Transverse colon (tissue), 4 donors: ENCODE results near the gene MKLN1. TPM values are rescaled to one million over a fixed set of nuclear protein-coding genes. Genes with fewer than 3 reads are reported as not detected.

ENCODE experiments used
- DNase-seq: peaks from one replicate; pipeline ENCODE4 v3.0.0-alpha.2; 2019
- H3K27ac ChIP-seq, 4 donors: fragments of 200-600 bp; sonication (generic); 2 replicates each; pipeline ENCODE4 v1.5.1; 2016 to 2018; ENCODE audit warnings: inconsistent platforms in 4 of 4
- H3K27me3 ChIP-seq: fragments of 200-600 bp; sonication (generic); 2 replicates; pipeline ENCODE4 v1.5.1; 2017; ENCODE audit warnings: inconsistent platforms
- H3K36me3 ChIP-seq, 4 donors: fragments of 200-600 bp; sonication (generic); 2 replicates each; pipeline ENCODE4 v1.5.1; 2017 to 2019; ENCODE audit warnings: inconsistent platforms in 4 of 4
- H3K4me1 ChIP-seq, 4 donors: fragments of 200-600 bp; sonication (generic); 2 replicates each; pipeline ENCODE4 v1.5.1; 2017 to 2020; ENCODE audit warnings: inconsistent platforms in 4 of 4
- H3K4me3 ChIP-seq, 4 donors: fragments of 200-600 bp; sonication (generic); 1 replicate in 1 of 4; 2 replicates in 3 of 4; pipeline versions ENCODE4 v1.5.1 to v1.6.1; 2017 to 2019; ENCODE audit warnings: inconsistent platforms in 4 of 4
- H3K9me3 ChIP-seq, 2 donors: fragments of 200-600 bp; sonication (generic); 2 replicates each; pipeline ENCODE4 v1.5.1; 2017 to 2019; ENCODE audit warnings: inconsistent platforms in 2 of 2
- EP300 ChIP-seq: sonication (generic); formaldehyde crosslinking; IDR thresholded peaks from one replicate; pipeline ENCODE4 v1.6.1; 2017; ENCODE audit warnings: antibody characterized with exemption, low read depth
- POLR2A ChIP-seq: fragments of 450-650 bp; IDR thresholded peaks from one replicate; pipeline ENCODE4 v1.6.1; 2016; ENCODE audit warnings: antibody characterized with exemption, mild to moderate bottlenecking, moderate library complexity
- POLR2AphosphoS5 ChIP-seq, 3 donors: sonication (generic); formaldehyde crosslinking; IDR thresholded peaks; one replicate each; pipeline ENCODE4 v1.6.1; 2016; ENCODE audit warnings: antibody characterized with exemption in 3 of 3
- WGBS, 2 donors: methylation state at CpG; one replicate each; pipeline ENCODE4 v1.1.5; 2018; ENCODE audit warnings: low coverage in 1 of 2; 5-methylcytosine and 5-hydroxymethylcytosine counted together
- in situ Hi-C, 4 donors: fragments of 200-750 bp; cut with MboI; loops; one replicate each; pipeline versions ENCODE4 v1.15.0 to v1.15.1; 2017; ENCODE audit warnings: low sequenced_read_pairs in 3 of 4, low pct_ligation_motif_present in 1 of 4, low pct_unique_long_range_greater_than_20kb in 1 of 4
- intact Hi-C: fragments of 100-400 bp; cut with DNase I; formaldehyde crosslinking; loops from one replicate; pipeline ENCODE4 v1.15.1; 2023; ENCODE audit warnings: low total_unique reads
- total RNA-seq, 4 donors: library from RNA; depleted of rRNA; stranded (reverse); fragments of >200 nt; gene quantifications; one replicate each; pipeline ENCODE4 v1.1.0, GENCODE V29; 2016
- TF ChIP-seq, protein P1 (sequence below), 5 experiments: fragments of 200-600 bp in 3 of 5; fragments of 450-650 bp in 2 of 5; sonication (generic) in 3 of 5; IDR thresholded peaks; 1 replicate in 2 of 5; 2 replicates in 3 of 5; pipeline ENCODE4 v1.5.1; 2016 to 2017; ENCODE audit warnings: antibody characterized with exemption in 5 of 5, inconsistent platforms in 3 of 5, mild to moderate bottlenecking in 2 of 5, moderate library complexity in 1 of 5

MKLN1 gene
- total RNA-seq, 4 donors from 2014 or later, result 30.7 to 87.0 (median 48.6) TPM

DNA sequence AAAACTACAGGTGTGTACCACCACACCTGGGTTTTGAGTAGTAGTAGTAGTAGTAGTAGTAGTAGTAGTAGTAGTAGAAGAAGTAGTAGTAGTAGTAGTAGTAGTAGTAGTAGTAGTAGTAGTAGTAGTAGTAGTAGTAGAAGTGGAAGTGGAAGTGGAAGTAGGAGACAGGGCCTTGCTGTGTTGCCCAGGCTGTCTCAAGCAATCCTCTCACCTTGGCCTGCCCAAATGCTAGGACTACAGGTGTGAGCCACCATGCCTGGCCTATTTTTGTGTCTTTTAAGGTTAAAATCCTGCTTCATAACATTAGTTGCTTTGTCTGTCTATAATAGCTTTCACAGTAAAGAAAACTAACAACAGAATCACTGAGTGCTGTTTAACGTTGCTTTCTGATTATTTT is 117.0 kb downstream of the MKLN1 start:
- 60 to 94% methylated on average over 1 of the region's 1 CpG for WGBS, 2 donors
- Histone ChIP-seq H3K9me3 (no peaks in the 10 kb centered on the region), H3K4me3 (no peak overlapping the region), H3K4me1 (no peaks in the 10 kb centered on the region), H3K27me3 (no peaks in the 10 kb centered on the region), H3K27ac (no peak overlapping the region), H3K36me3 (peaks cover 0 to 16% (median 2%) of the 10 kb centered on the region in 4 donors)
- intact Hi-C loops (no loop called here), in situ Hi-C loops (loop anchor here in 1 of 4 donors (25.0 kb wide), 1 partner anchor 582 kb away; no protein-coding TSS in a partner anchor)
- no peak for DNase-seq
- no peak for TF ChIP-seq POLR2A

DNA sequence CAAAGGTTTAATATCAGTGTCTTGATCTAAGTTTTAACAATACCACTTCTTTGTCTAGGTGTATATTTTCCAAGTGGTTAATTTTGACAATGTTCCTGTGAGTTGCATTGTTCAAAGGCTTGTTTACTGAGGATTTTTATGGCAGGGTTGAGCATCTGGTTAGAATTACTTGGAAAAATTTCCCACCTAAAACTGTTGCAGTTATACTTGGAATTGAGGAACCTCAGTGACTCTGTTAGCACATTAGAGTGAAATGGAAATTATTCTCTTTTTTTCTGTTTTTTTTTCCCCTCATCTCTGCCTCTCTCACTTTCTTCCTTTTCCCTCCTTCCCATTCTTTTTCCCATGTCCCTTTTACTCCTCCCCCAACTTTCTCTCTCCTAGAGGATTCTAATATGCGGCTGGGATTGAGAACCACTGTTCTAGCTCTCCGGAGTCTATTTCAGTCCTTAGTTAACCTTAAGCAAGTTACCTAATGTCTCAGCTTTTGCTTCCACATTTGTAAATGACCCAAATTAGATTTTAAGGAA is 121.8 kb downstream of the MKLN1 start:
- Histone ChIP-seq H3K27me3 (no peaks in the 10 kb centered on the region), H3K4me1 (no peaks in the 10 kb centered on the region), H3K4me3 (no peak overlapping the region), H3K9me3 (no peaks in the 10 kb centered on the region), H3K36me3 (peaks cover 0 to 11% (median 2%) of the 10 kb centered on the region in 4 donors), H3K27ac (no peak overlapping the region)
- no peak for DNase-seq
- no peak for TF ChIP-seq POLR2AphosphoS5 (IDR thresholded peaks at IDR 0.05)
- no peak for TF ChIP-seq POLR2A
- TF ChIP-seq EP300, result no peak
- TF ChIP-seq, protein P1, sequence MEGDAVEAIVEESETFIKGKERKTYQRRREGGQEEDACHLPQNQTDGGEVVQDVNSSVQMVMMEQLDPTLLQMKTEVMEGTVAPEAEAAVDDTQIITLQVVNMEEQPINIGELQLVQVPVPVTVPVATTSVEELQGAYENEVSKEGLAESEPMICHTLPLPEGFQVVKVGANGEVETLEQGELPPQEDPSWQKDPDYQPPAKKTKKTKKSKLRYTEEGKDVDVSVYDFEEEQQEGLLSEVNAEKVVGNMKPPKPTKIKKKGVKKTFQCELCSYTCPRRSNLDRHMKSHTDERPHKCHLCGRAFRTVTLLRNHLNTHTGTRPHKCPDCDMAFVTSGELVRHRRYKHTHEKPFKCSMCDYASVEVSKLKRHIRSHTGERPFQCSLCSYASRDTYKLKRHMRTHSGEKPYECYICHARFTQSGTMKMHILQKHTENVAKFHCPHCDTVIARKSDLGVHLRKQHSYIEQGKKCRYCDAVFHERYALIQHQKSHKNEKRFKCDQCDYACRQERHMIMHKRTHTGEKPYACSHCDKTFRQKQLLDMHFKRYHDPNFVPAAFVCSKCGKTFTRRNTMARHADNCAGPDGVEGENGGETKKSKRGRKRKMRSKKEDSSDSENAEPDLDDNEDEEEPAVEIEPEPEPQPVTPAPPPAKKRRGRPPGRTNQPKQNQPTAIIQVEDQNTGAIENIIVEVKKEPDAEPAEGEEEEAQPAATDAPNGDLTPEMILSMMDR (IDR thresholded peaks at IDR 0.05), result no peak
- intact Hi-C loops, result no loop called here
- whole genome bisulfite sequencing, 2 donors, result 94 to 100% methylated on average over 2 of the region's 2 CpGs
- in situ Hi-C loops, result loop anchor here in 1 of 4 donors (25.0 kb wide), 1 partner anchor 587 kb away; no protein-coding TSS in a partner anchor

DNA sequence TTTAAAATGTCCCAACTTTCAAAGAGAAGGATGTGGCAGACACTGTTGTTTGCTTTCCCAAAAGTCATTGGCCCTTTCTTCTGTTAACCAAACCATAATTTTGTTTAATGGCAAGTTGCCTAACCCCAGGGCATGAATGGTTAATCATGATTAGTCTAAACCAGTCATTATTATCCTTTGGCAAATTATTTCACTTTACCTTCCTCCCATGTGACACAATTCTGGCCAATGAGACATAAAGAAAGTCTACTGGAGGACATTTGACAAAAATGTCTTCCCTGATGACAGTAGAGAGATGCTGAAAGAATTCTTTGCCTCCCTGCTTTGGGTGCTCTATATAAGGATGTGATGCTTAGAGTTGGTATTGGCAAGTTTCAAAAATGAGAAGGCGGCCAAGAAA is 126.8 kb downstream of the MKLN1 start:
- no peak for DNase-seq
- in situ Hi-C loops, result no loop called here
- H3K27me3 ChIP-seq, result no peaks in the 10 kb centered on the region
- TF ChIP-seq POLR2AphosphoS5 (IDR thresholded peaks at IDR 0.05) (no peak), EP300 (no peak), POLR2A (no peak)
- TF ChIP-seq, protein P1 (IDR thresholded peaks at IDR 0.05), result no peak
- no peaks in the 10 kb centered on the region for H3K4me1 ChIP-seq
- intact Hi-C loops, result no loop called here
- no peaks in the 10 kb centered on the region for H3K9me3 ChIP-seq
- no peak overlapping the region for H3K27ac ChIP-seq
- WGBS, 2 donors, result 91 to 100% methylated on average over 1 of the region's 1 CpG
- no peak overlapping the region for H3K4me3 ChIP-seq
- H3K36me3 ChIP-seq, result peaks cover 0 to 11% (median 0%) of the 10 kb centered on the region in 4 donors

DNA sequence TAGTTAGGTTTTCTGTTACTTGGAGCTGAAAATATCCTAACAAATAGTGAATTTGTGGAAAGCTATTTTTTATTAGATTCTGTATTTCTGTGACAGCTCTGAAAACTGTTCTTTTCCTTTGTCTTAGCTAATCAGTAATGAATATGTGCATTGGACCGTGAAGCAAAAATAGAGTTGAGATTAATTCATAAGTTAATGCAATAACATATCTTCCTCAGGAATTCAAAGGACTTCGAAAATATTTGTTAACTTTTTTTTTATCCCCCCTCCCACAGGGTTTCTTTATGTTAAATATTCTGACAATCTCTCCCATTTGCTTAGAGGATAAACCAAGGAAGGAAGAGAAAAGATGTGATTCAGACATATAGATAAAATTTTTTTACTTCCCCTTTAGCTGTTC is 127.3 kb downstream of the MKLN1 start:
- Histone ChIP-seq H3K27me3 (no peaks in the 10 kb centered on the region), H3K4me3 (no peak overlapping the region), H3K27ac (no peak overlapping the region), H3K9me3 (no peaks in the 10 kb centered on the region), H3K36me3 (peaks cover 0 to 11% (median 0%) of the 10 kb centered on the region in 4 donors), H3K4me1 (no peaks in the 10 kb centered on the region)
- WGBS, 2 donors, result 90 to 94% methylated on average over 2 of the region's 2 CpGs
- in situ Hi-C loops, result no loop called here
- intact Hi-C loops, result no loop called here
- TF ChIP-seq EP300, result no peak
- no peak for TF ChIP-seq POLR2AphosphoS5 (IDR thresholded peaks at IDR 0.05)
- no peak for TF ChIP-seq POLR2A
- TF ChIP-seq, protein P1 (IDR thresholded peaks at IDR 0.05), result no peak
- no peak for DNase-seq

DNA sequence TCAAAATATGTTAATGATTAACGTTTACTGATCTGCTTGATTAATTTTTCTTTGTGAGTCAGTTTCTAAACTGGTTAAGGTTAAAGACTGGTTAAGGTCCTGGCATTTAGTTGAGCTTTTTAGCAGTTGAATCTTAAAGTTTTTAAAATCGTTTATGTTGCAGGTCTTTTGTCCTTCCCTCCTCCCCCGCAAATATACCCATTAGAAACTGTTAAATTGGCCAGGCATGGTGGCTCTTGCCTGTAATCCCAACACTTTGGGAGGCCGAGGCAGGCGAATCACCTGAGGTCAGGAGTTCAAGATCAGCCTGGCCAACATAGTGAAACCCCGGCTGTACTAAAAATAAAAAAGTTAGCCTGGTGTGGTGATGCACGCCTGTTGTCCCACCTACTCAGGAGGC is 127.9 kb downstream of the MKLN1 start:
- TF ChIP-seq POLR2A (no peak), POLR2AphosphoS5 (IDR thresholded peaks at IDR 0.05) (no peak), EP300 (no peak)
- TF ChIP-seq, protein P1 (IDR thresholded peaks at IDR 0.05), result no peak
- Histone ChIP-seq H3K27ac (no peak overlapping the region), H3K4me3 (no peak overlapping the region), H3K36me3 (peaks cover 0 to 16% (median 0%) of the 10 kb centered on the region in 4 donors), H3K9me3 (no peaks in the 10 kb centered on the region), H3K27me3 (no peaks in the 10 kb centered on the region), H3K4me1 (no peaks in the 10 kb centered on the region)
- WGBS, 2 donors, result 89% methylated on average over 7 of the region's 7 CpGs
- intact Hi-C loops (no loop called here), in situ Hi-C loops (no loop called here)
- DNase-seq, result no peak
